PC-9 (cell line): ENCODE measurements around the gene MRPL52. TPM values are rescaled to one million over a fixed set of nuclear protein-coding genes. Genes with fewer than 3 reads are reported as not detected.

Source experiments
- BruUV-seq: library from RNA; stranded (reverse); fragments of 400-500 nt; replicated peaks from 2 replicates; lab custom pipeline; 2021; lab: Mats Ljungman, UMichigan
- CTCF ChIA-PET: fragments of 300-600 bp; sonication (Branson Sonifier 250); formaldehyde crosslinking; loops from one replicate; lab custom pipeline; 2022; ENCODE audit warnings: antibody characterized with exemption; lab: Charles Lee
- POLR2A ChIA-PET: fragments of 300-600 bp; sonication (Branson Sonifier 250); formaldehyde crosslinking; loops from one replicate; lab custom pipeline; 2022; ENCODE audit warnings: antibody characterized with exemption; ENCODE audit not compliant: unreplicated experiment; lab: Charles Lee
- DNase-seq, 2 experiments: peaks; one replicate each; pipeline versions ENCODE4 v3.0.0 to v3.0.0-alpha.2; 2015 to 2022; ENCODE audit warnings: mixed read lengths in 1 of 2
- H2AFZ ChIP-seq: fragments of 200-600 bp; sonication (generic); 2 replicates; pipeline ENCODE4 v1.8.1; 2017; ENCODE audit warnings: antibody characterized with exemption
- H3F3A ChIP-seq: fragments of 200-600 bp; sonication (generic); 2 replicates; pipeline ENCODE4 v1.8.1; 2017; ENCODE audit warnings: antibody characterized with exemption, mild to moderate bottlenecking, low read depth; ENCODE audit not compliant: insufficient read depth
- H3K27ac ChIP-seq: fragments of 200-600 bp; sonication (generic); 2 replicates; pipeline ENCODE4 v1.6.1; 2016; ENCODE audit warnings: mixed run types
- H3K27me3 ChIP-seq: fragments of 200-600 bp; sonication (generic); 2 replicates; pipeline ENCODE4 v1.6.1; 2016; ENCODE audit warnings: low read depth, mixed run types; ENCODE audit not compliant: insufficient read depth
- H3K36me3 ChIP-seq: fragments of 200-600 bp; sonication (generic); 2 replicates; pipeline ENCODE4 v1.6.1; 2016; ENCODE audit warnings: low read depth, mixed run types
- H3K4me1 ChIP-seq: fragments of 200-600 bp; sonication (generic); replicated peaks from 2 replicates; pipeline ENCODE4 v1.6.1; 2016; ENCODE audit warnings: mixed run types; ENCODE audit not compliant: insufficient read depth
- H3K4me2 ChIP-seq: fragments of 200-600 bp; sonication (generic); 2 replicates; pipeline ENCODE4 v1.6.1; 2017; ENCODE audit warnings: mixed run types
- H3K4me3 ChIP-seq: fragments of 200-600 bp; sonication (generic); 2 replicates; pipeline ENCODE4 v1.6.1; 2016; ENCODE audit warnings: mixed run types
- H3K79me2 ChIP-seq: fragments of 200-600 bp; sonication (generic); 2 replicates; pipeline ENCODE4 v1.6.1; 2017; ENCODE audit warnings: low read depth, mixed run types
- H3K9me2 ChIP-seq: fragments of 200-600 bp; sonication (generic); 2 replicates; pipeline ENCODE4 v1.8.1; 2017; ENCODE audit warnings: mild to moderate bottlenecking; ENCODE audit not compliant: insufficient read depth
- H3K9me3 ChIP-seq: fragments of 200-600 bp; sonication (generic); 2 replicates; pipeline ENCODE4 v1.8.1; 2016; ENCODE audit warnings: low read depth; ENCODE audit not compliant: insufficient read depth
- H4K20me1 ChIP-seq: fragments of 200-600 bp; sonication (generic); 2 replicates; pipeline ENCODE4 v1.8.1; 2017; ENCODE audit not compliant: insufficient read depth
- EZH2 ChIP-seq: fragments of 200-600 bp; sonication (generic); IDR thresholded peaks from 2 replicates; pipeline ENCODE4 v1.8.0; 2017; ENCODE audit warnings: antibody characterized with exemption, low read depth
- intact Hi-C: fragments of 100-400 bp; cut with micrococcal nuclease; formaldehyde crosslinking; loops from one replicate; pipeline ENCODE4 v1.10.0; 2022; ENCODE audit not compliant: unreplicated experiment
- total RNA-seq: library from RNA; stranded (reverse); gene quantifications from 2 replicates; pipeline ENCODE4 v1.2.3, GENCODE V29; 2021
- TF ChIP-seq, protein P1 (sequence below): fragments of 200-600 bp; sonication (generic); conservative IDR thresholded peaks from 2 replicates; pipeline ENCODE4 v1.6.1; 2017; ENCODE audit warnings: mixed run types, antibody characterized with exemption, mild to moderate bottlenecking, moderate library complexity

MRPL52 gene
- total RNA-seq, 1 experiment from 2014 or later: 76.7 TPM

GRCh38 chr14:22781301-22781991 lies 48.2 kb upstream of the MRPL52 start:
- Histone ChIP-seq H3F3A (no peaks in the 10 kb centered on the region), H3K27ac (no peak overlapping the region), H3K9me2 (no peaks in the 10 kb centered on the region), H3K4me3 (no peak overlapping the region), H3K79me2 (no peaks in the 10 kb centered on the region), H3K9me3 (no peaks in the 10 kb centered on the region), H3K4me1 (no peaks in the 10 kb centered on the region), H3K4me2 (no peak overlapping the region), H3K36me3 (no peaks in the 10 kb centered on the region), H3K27me3 (no peaks in the 10 kb centered on the region), H4K20me1 (no peaks in the 10 kb centered on the region), H2AFZ (no peak overlapping the region)
- DNase-seq: no peak
- ChIA-PET CTCF (interaction anchor here (0.7 to 1.2 kb wide), 3 partner anchors 72 to 289 kb away, joined by 3 to 4 read pairs (median 3); no protein-coding TSS in a partner anchor), POLR2A (interaction anchor here (0.6 to 0.7 kb wide), 3 partner anchors 15 to 401 kb away, joined by 4 to 12 read pairs (median 7); no protein-coding TSS in a partner anchor)
- BruUV-seq: no TSS peak
- no peak for TF ChIP-seq EZH2
- TF ChIP-seq, protein P1, sequence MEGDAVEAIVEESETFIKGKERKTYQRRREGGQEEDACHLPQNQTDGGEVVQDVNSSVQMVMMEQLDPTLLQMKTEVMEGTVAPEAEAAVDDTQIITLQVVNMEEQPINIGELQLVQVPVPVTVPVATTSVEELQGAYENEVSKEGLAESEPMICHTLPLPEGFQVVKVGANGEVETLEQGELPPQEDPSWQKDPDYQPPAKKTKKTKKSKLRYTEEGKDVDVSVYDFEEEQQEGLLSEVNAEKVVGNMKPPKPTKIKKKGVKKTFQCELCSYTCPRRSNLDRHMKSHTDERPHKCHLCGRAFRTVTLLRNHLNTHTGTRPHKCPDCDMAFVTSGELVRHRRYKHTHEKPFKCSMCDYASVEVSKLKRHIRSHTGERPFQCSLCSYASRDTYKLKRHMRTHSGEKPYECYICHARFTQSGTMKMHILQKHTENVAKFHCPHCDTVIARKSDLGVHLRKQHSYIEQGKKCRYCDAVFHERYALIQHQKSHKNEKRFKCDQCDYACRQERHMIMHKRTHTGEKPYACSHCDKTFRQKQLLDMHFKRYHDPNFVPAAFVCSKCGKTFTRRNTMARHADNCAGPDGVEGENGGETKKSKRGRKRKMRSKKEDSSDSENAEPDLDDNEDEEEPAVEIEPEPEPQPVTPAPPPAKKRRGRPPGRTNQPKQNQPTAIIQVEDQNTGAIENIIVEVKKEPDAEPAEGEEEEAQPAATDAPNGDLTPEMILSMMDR: no peak
- intact Hi-C loops: no loop called here

- Histone ChIP-seq H3K27ac (no peak overlapping the region), H3K36me3 (no peaks in the 10 kb centered on the region), H3K4me3 (no peak overlapping the region), H3K4me2 (no peak overlapping the region), H2AFZ (no peak overlapping the region), H3K27me3 (no peaks in the 10 kb centered on the region), H3F3A (0 out of 2 replicates have a peak, but pooled peaks cover 4% of the 10 kb centered on the region), H4K20me1 (no peaks in the 10 kb centered on the region), H3K9me3 (no peaks in the 10 kb centered on the region), H3K4me1 (peaks cover 19% of the 10 kb centered on the region), H3K79me2 (no peaks in the 10 kb centered on the region), H3K9me2 (no peaks in the 10 kb centered on the region)
- CTCF ChIA-PET: no interaction called here
- intact Hi-C loops: no loop called here
- POLR2A ChIA-PET: no interaction called here
- TF ChIP-seq, protein P1: no peak
- no peak for TF ChIP-seq EZH2
- no peak for DNase-seq
- BruUV-seq: no TSS peak
These were observed 43.0 kb upstream of the MRPL52 start for GRCh38 chr14:22786685-22787084.

GRCh38 chr14:22791301-22791700 lies 38.4 kb upstream of the MRPL52 start:
- no peaks in the 10 kb centered on the region for H3K27me3 ChIP-seq
- TF ChIP-seq EZH2: no peak
- TF ChIP-seq, protein P1: no peak
- no peaks in the 10 kb centered on the region for H3K79me2 ChIP-seq
- no TSS peak for BruUV-seq
- H2AFZ ChIP-seq: no peak overlapping the region
- no peaks in the 10 kb centered on the region for H3K9me3 ChIP-seq
- no peak for DNase-seq
- H3K36me3 ChIP-seq: no peaks in the 10 kb centered on the region
- ChIA-PET CTCF (no interaction called here), POLR2A (interaction anchor here (0.7 kb wide), 1 partner anchor 600 kb away, joined by 5 read pairs; no protein-coding TSS in a partner anchor)
- H3K9me2 ChIP-seq: no peaks in the 10 kb centered on the region
- H3K4me1 ChIP-seq: peaks cover 19% of the 10 kb centered on the region
- intact Hi-C loops: no loop called here
- no peak overlapping the region for H3K27ac ChIP-seq
- H4K20me1 ChIP-seq: no peaks in the 10 kb centered on the region
- H3F3A ChIP-seq: 0 out of 2 replicates have a peak, but pooled peaks cover 4% of the 10 kb centered on the region
- no peak overlapping the region for H3K4me2 ChIP-seq
- H3K4me3 ChIP-seq: no peak overlapping the region
